K562 (cell line): Measurements from ENCODE around the gene TXNDC15.

ENCODE experiments used
- GTF2F1 ChIP-seq: IDR thresholded peaks from 2 replicates; pipeline ENCODE4 v1.6.1; 2011; ENCODE audit warnings: low read depth, low read length, improper control_type of control experiment
- HDAC2 ChIP-seq: fragments of 450-650 bp; IDR thresholded peaks from 2 replicates; pipeline ENCODE4 v1.6.1; 2016; ENCODE audit warnings: mild to moderate bottlenecking
- MED1 ChIP-seq: sonication (generic); formaldehyde crosslinking; IDR thresholded peaks from 2 replicates; pipeline ENCODE4 v1.8.1; 2023; ENCODE audit warnings: missing genetic modification reagents, borderline replicate concordance
- ZNF561 ChIP-seq: fragments of 450-650 bp; formaldehyde crosslinking; conservative IDR thresholded peaks from 2 replicates; pipeline ENCODE4 v1.4.0; 2020; ENCODE audit warnings: mild to moderate bottlenecking, moderate library complexity
- TF ChIP-seq, protein P1 (sequence below): IDR thresholded peaks from 3 replicates; pipeline ENCODE4 v1.6.1; 2011; ENCODE audit warnings: borderline replicate concordance, mild to moderate bottlenecking; ENCODE audit not compliant: insufficient read length, insufficient read depth

DNA sequence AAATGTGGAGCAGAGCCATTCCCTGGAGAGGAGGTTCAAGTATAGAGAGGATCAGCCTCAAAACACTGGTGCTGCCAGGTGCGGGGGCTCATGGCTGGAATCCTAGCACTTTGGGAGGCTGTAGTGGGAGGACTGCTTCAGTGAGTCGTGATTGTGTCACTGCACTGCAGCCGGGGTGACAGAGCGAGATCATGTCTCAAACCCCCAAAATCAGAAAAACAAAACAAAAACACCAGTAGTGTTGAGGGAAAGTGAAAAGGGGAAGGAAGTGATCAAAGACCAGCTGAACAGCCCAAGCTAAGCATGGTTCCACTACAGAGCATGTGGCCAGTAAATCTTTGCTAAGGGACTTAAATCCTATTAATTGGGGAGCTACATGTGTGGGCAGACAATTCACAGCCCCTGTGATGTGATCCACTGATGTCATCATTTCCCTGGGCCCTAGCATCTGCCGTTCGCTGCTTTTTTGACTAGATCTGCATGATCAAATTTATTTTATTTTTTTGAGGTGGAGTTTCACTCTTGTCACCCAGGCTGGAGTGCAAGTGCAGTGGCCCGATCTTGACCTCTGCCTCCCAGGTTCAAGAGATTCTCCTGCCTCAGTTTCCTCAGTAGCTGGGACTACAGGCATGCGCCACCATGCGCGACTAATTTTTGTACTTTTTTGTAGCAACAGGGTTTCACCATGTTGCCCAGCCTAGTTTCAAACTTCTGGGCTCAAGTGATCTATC, 28.1 kb downstream of the TXNDC15 start:
- TF ChIP-seq GTF2F1 (no peak), HDAC2 (no peak), ZNF561 (CRISPR knock-in tag) (no peak), MED1 (no peak)
- TF ChIP-seq, protein P1, sequence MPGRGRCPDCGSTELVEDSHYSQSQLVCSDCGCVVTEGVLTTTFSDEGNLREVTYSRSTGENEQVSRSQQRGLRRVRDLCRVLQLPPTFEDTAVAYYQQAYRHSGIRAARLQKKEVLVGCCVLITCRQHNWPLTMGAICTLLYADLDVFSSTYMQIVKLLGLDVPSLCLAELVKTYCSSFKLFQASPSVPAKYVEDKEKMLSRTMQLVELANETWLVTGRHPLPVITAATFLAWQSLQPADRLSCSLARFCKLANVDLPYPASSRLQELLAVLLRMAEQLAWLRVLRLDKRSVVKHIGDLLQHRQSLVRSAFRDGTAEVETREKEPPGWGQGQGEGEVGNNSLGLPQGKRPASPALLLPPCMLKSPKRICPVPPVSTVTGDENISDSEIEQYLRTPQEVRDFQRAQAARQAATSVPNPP, result no peak
